HG02642 (cell line): ENCODE data around the gene SRC.

Source experiments
- ATAC-seq: cut with Tn5 transposase; IDR thresholded peaks from one replicate; pipeline ENCODE4 v1.9.1; 2021; ENCODE audit warnings: mild to moderate bottlenecking; ENCODE audit not compliant: unreplicated experiment, poor library complexity

SRC gene

DNA sequence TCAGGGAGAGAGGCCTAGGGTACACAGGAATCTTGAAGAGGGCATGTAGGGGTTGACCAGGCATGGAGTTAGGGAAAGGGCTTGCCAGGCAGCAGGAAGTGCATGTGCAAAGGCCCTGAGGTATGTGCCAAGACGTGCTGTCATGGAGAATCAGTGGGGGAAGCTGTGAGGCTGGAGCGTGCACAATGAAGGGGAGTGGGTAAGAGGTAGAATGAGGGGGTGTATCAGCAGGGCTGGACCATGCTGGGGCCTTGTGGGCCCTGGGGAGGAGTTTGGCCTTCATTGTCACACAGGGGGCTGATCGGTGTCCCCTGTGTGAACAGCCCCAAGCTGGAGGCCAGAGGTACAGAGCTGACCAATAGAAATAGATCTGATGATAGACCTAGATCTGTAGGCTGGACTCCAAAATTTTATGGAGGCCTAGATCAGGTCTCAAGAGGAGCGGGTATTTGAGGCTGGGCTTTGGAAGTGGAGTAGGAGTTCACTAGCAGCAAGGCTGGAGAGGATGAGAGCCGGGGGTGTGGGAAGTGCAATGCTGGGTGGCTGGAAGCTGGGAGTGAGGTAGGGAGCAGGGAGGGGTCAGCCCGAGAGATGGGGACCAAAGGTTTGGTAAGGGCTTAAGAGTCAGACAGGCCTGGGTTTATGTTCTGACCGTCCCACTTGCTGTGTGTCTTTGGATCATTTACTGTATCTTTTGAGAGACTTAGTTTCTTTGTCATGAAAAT lies 3.0 kb downstream of the SRC start:
- no peak for ATAC-seq

DNA sequence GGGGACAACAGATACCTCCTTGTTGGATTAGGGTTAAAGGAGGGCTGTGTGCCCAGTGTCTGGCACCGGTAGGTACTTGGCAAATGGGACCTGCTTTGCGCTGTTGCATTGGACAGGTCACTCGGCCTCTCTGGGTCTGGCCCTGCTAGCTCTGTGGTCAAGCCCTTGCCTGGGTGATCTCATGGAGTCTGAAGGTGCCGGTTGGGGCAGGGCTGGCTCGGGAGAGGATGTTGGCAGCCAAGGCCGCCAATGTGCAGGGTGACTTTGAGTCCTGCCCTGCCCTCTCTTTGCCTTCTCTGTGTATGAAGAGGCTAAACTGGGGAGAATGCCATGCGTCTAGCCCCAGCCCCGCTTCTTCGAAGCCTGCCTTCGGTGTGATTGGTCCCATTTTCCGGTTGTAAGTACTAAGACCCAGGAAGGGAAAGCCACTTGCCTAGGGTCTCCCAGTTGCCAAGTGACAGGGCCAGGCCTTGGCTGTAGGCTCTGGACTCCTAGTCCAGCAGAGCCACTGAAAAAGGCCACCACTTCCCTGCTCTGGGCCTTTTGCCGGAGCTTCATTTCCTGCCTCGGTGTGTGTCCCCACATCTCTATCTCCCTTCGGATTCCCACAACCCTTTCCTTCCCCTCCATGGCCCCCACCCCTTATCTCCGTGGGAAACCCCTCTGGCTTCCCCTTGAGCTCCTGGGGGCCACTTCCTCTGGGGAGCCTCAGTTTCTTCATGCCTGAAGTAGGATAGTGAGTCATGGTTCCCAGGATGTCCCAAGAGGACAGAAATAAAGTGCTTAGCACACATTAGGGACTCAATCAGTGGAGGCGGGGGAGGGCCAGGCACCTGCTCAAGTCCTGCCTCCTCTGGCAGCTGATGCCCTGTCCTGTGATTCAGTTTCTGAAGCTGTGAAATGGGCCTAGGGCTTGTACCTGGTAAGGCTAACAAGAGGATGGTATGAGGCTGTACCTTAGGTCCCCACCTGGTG lies 3.9 kb downstream of the SRC start:
- ATAC-seq: no peak

DNA sequence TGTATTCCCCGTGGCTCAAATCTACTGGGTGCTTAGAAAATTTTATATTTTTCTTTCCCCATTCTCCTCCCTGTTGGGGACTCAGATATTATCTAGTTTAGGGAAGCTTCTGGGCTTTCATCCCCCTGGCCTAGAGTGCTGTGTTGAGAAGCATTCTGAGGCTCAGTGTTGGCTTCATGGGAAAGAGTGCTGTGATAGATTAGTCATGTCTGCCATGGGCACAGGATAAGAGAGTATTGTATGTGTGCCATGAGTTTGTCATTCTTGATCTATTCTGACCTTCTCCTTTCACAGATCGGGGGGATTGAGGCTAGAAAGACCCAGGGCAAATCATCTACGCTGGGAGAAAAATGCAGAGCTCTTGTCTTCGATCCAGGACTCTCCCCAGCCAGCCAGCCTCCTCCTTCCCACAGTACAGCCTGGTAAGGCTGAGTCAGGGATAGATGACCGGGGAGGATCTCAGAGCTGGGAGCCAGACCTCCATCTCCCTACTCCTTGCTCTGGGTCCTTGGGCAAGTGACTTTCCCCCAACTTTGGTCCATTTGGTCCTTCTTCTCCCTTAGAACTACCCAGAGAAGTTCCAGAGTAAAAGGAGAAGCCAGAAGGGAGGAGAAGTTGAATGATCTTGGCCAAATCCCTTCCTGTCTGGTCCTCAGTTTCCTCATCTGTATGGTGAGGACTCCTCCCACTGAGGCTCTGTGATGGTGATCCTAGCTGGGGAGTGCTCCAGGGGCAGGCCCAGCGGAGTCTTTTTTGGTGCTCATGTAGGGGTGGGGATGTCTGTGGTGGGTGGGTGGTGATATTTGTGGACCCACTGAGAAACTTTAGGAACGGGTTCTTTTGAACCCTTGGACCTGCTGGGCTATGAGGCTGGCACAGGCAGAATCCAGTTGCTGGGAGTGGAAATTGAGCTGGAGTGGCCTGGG lies 5.0 kb downstream of the SRC start:
- no peak for ATAC-seq

DNA sequence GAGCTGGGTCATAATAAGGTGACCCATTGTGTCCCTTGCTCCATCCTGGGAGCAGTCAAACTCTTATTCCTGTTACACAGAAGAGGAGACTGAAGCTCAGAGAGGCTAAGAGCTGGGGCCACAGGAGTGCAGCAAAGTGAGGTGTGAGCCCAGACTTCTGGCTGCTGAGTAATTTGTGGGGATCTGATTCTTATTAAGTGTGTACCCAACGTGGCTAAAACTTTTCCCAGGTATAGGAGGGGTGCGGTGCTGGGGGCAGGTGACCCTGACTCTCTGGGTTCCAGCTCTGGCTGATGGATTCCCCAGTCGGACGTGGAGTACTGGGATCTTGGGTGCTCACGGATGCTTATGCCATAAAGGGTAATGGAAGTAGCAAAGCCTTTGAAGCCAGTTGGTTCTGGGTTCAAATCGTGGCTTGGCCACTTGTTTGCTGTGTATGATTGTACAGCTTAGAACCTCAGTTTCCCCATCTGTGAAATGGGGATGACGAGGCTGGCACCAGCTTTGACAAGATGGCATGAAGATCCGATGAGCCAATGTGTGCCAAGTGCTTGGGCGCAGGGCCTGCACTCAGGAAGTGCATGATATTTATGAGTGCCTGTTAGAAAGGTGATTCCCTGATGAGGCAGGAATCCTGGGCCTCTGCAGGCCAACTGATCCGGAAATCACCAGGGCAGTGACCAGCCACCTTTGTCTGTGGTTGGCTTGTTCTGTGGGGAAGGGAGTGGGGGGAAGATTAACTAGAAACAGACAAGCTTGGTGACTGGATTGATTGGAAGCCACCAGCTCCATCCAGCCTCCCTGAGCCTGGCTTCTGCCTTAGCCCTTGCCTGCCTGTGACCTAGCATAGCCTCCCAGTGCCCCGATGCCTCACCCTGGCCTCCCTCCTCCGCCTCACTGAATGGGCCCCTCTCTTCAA lies 6.0 kb downstream of the SRC start:
- ATAC-seq: no peak

DNA sequence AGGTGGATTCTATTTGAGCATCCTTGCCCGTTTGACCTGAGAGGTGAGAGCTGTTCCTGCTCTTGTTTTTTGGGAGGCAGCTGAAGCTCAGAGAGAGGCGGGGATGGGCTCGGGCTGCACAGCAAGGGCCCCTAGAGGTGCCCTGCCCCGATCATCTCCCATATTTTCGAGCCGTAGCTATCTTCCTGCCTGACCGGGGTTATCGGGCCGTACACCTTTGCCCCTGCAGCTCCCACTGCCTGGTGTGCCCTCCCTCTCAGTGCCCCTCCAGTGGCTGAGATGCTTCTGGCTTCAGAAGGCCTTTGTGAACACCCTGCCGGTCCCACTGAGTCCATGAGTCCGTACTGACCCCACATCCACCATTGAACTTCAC lies 6.7 kb downstream of the SRC start:
- ATAC-seq: no peak

DNA sequence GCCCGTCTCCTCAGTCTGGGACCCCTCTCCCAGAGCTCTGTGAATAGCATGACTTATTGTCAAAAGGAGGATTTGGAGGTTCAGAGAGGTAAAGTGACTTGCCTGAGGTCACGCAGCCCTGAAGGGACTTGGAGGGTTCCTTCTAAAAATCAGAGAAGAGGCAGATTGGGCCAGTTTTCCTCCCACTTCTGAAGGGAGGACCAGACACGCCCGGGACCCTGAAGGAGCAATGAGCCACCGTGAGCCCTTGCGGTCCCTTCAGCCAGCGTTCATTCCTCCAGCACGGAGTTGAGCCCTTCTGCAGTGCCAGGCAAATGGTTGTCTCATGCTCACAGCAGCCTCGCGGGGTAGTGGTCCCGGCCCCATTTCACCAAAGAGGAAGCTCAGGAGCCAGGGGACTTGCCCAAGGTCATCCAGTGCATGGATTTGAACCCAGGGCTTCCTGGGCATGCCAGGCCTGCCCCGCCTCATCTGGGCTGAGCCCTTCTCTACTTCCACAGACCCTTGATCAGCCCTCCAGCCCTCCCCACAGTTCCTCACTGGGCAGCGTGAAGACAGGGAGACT lies 7.4 kb downstream of the SRC start:
- no peak for ATAC-seq

DNA sequence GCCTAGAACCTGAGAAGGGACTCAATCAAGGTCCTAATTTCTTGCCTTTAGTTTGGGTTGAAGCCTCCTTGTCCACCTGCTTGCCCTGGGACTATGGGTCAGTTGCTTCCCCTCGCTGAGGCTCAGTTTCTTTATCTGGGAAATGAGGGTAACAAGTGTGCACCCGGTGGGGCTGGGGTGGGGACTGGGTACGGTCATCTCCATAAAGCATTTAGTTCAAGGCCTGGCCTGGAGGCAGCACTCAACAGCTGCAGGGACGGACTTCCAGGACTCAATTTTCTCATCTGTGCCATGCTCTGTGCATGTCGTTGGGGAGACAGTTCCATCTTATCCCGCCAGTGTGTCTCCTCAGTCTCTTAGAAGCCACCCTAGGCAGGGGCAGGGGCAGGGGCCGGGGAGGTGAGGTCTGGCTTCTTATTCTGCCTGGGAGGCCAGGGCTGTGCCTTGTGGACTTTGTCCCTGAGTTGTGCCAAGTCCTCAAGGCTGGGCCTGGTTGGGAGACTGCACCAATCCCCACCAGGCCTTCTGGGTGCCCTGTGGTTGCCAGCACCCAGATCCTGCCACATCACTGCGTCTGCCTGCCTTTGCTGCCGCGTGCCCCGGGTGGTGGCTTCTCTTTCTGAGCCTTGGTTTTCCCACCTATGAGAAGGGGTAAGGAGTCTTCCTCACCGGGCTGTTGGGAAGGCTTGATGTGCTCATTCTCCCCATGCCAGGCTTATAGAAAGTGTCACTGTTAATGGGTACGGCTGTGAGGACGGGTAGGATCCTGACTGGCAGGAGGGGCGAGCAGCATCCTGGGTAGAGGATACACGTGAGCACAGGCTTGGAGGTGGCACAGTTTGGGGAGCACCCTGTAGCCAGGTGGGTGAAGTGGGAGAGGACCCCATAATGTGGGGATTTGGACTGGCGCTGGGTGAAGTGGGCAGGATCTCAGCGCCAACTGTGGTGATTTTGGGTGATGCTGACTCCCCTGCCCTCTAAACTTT lies 8.6 kb downstream of the SRC start:
- no peak for ATAC-seq

DNA sequence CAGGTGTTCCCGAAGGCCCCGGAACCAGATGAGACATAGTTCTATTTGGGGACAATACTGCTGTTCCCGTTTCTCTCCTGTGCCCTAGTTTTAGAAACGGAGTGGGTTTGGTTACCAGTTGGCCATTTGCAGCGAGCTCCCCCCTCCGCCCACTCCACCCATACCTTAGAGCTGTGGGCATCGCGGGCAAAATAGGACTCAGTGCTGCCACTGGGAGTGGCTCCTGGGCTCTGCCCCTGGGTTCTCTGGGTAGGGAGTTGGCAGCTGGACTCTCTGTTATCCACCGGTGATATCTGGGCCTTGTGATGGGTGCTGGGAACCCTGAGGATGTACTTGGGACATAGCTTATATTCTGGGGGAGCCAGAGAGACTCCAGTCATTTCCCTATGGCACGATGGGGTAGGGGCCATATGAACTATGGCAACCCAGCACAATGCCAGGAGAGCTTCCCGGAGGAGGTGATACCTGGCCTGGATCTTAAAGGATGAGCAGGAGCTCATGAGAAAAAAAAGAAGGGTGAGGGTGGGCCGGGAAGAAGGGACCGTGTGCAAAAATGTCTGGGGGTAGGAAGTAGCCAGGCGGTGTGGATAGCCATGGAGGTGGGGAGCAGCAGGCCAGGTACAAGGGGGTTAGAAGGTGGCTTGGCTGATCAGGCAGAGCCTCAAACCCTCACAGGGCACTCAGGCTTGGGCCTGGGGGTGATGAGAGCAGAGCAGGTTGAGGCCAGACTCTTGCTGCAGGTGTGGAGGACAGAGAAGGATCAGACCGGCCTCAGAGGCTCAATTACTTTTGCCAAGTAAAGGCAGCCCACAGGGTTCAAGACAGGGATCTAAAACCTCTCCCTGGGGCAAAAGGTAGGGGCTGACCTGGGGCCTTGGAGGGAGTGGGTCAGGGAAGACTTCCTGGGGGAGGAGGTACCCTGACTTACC lies 9.6 kb downstream of the SRC start:
- no peak for ATAC-seq

DNA sequence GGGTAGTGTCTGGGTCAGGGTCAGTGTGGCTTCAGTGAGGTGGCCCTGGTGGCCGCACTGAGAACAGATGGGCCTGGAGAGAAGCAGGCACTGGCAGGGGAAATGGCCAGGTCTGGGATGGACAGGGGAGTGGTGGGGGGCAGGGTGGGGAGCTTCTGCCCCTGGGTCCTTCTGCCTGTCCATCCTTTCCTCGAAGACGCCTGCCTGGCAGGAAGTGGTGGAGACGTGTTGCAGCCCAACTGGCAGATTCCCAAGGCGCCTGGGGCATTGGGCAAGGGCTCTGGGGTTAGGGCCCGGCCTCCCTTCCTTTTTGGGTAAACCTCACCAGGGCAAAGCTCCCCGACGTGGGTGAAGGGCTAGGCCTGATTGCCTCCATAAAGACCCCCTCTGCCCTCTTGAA lies 10.4 kb downstream of the SRC start:
- no peak for ATAC-seq

DNA sequence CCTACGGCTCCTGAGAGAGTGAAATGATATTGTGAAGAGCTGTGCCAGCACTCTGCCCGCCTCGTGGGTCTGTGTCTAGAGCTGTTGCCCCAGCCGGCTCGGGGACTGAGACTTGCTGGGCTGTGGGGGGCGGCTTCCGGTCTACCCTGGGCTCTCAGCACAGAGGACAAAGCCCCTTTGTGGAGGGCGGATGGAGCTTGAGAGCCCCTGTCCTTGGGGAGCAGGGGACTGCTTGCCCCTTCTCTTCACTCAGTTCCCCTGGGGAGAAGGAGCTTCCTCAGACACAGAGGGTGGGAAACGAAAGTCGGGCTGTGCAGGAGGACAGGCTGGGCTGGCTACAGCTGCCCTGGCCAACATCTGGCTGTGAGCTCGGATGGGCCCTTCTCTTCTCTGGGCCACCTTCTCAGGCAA lies 11.0 kb downstream of the SRC start:
- ATAC-seq: no peak

DNA sequence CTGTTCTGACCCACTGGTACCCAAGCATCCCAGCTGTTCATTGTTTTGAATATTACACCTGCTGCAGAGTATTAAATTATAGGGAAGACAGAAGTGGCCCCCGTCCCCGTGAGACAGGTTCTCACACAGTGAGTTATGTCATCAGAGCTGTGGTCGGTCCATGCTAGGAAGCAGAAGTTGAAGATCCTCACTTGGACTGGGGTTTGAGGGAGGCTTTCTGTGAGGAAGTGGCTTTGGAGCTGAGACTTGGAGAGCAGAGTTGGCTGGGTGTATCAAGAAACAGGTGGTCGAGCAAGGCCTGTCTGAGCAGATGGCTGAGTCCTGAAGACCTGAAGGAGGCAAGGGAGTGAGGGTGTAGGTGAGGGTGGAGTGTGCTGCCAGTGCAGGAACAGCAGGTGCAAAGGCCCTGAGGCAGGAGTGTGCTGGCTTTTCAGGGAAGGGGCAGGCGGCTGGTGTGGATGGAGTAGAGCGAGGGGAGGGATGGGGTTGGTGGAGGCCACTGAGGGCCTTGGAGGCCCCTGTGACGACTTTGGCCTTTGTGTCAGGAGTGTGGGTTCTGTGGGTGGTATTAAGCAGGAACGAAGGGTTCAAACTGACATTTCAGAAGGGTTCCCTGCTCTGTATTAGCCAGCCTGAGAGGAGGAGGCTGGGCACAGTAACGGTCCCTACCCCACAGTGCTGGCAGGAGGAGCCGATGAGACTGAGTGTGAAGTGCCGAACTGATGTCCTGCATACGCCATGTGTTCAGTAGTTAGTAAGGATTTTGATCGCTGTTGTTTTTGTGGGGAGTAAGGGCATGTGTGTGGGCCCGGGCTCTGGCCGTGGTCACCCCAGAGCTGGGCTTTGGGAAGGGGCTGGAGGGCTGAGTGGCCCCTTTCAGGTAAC lies 11.8 kb downstream of the SRC start:
- ATAC-seq: no peak

DNA sequence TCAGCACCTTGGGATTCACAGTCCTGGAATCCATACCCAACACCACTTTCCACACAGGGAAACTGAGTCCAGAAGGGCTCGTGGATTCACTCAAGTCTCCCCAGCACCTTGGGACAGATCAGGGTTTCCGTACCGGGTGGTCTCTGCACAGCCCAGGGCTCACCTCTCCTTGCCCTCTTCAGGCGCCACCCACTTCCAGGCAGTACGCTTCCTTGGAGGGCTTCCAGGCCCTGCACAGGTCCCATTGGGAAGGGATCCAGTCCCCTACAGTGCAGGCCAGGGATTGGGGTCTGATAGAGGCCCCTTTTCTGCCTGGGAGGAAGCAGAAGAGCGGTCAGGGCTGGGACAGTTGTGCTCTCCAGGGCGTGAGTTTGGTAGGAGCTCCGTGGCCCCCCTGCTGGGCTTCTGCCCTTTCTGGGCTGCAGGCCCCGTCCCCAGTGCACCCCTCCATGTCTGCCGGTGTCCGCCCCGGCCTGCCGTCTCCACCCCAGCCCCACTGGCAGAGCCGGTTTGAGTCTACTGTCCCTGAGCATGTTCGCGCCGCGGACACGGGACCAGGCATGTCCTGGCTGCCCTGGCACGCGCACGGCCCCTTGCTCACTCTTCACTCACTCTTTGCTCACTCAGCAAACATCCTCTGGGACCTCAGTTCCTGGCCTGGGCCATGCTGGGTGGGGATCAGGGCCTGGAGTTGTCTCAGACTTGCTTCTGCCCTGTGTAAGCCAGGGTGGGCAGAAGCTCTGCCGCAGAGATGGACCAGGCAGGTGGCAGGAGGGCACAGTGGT lies 12.6 kb downstream of the SRC start:
- ATAC-seq: no peak

DNA sequence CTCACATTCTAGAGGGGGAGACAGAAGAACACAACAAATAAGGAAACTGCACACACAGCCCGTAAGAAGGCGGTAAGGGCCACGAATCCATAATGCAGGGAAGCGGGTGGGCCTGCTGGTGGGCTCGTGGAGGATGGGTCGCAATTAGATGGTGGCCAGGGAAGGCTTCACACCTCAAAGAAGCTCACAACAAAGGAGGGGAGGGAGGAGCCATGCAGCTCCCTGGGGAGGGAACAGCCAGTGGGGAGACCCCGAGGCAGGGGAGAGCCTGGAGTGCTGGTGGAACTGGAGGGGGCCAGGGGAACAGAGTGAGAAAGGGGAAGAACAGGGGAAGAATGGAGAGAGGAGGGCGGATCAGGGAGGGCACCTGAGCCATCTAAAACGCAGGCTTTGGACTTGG lies 13.4 kb downstream of the SRC start:
- no peak for ATAC-seq

DNA sequence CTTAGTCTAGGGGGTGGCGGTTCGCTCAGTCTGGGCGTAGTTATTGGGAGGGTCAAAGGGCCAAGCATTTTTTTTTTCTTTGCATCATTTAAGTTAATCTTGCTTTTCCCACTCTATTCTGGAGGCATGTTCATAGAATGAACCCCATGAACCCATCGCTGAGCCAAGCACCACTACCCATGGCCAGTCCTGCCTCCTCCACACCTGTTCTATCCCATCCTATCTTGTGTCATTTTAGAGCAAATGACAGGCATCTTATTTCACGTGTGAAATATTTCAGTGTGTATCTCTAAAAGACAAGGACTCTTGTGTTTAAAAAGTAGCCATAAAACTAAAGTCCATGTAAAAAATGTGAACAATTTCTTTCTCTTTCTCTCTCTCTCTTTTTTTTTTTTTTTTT lies 13.9 kb downstream of the SRC start:
- no peak for ATAC-seq

DNA sequence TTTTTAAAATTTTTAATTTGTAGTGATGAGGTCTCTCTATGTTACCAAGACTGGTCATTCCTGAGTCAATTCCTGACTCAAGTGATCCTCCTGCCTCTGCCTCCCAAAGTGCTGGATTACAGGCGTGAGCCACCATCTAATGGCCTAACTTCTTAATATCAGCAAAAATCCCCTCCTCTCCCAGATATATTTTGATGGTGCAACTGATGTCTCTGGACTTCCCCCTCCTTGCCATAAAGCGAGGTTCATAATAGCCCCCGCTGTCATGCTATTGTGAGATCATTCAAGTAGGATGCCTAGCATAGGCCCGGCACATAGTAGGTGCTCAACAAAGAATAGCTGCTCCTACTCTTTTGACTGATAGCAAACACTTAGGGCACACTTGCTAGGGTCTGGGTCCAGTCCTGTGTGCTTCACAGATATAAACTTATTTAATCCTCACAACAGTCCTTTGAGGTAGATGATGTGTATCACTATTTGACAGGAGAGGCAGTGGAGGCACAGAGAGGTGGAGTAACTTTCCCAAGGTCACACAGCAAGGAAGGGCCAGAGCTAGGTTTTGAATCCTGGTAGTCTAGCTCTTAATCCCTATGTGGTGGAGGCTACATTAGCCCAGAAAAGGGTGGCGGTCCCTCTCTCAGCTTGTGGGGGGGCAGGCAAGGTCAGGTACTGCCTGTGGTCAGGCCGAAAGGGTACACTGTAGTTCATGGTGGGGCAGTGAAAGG lies 14.6 kb downstream of the SRC start:
- ATAC-seq: no peak
